ENCODE results near the gene AHRR. TPM values are rescaled to one million over a fixed set of nuclear protein-coding genes. Genes with fewer than 3 reads are reported as not detected.

The AHRR gene
- total RNA-seq, 2 experiments from 2014 or later, result 2.2 to 3.4 TPM

- BruUV-seq (replicated peaks), result no TSS peak
- no peak for DNase-seq (ENCODE audit: low spot score)
- Histone ChIP-seq H3K36me3 (ENCODE audit: insufficient read depth, low read length) (no peaks in the 10 kb centered on the region), H3K27ac (ENCODE audit: low read depth, low read length, poor library complexity, severe bottlenecking) (no peak overlapping the region), H2AFZ (ENCODE audit: low read length) (no peak overlapping the region), H3K79me2 (ENCODE audit: insufficient read depth, low read depth, low read length) (no peaks in the 10 kb centered on the region), H3K4me3 (ENCODE audit: low read depth, low read length, poor library complexity, severe bottlenecking) (no peak overlapping the region), H3K4me2 (ENCODE audit: low read length) (no peak overlapping the region), H4K20me1 (ENCODE audit: insufficient read depth, low read length) (no peaks in the 10 kb centered on the region), H3K9me2 (ENCODE audit: insufficient read depth, low read length) (no peaks in the 10 kb centered on the region), H3K9me3 (ENCODE audit: low read length) (no peaks in the 10 kb centered on the region), H3K4me1 (ENCODE audit: insufficient read depth, low read length, poor library complexity, severe bottlenecking) (no peaks in the 10 kb centered on the region)
- ChIA-PET POLR2A (interaction anchor here (0.6 kb wide), 1 partner anchor 9 kb away, joined by 3 read pairs; no protein-coding TSS in a partner anchor), CTCF (ENCODE audit: unreplicated experiment) (no interaction called here)
- intact Hi-C loops (cut with micrococcal nuclease; ENCODE audit: unreplicated experiment), result no loop called here
- no peak for TF ChIP-seq EZH2phosphoT487 (IDR thresholded peaks at IDR 0.05; ENCODE audit: borderline replicate concordance, low read depth, low read length)
- TF ChIP-seq, protein P1, sequence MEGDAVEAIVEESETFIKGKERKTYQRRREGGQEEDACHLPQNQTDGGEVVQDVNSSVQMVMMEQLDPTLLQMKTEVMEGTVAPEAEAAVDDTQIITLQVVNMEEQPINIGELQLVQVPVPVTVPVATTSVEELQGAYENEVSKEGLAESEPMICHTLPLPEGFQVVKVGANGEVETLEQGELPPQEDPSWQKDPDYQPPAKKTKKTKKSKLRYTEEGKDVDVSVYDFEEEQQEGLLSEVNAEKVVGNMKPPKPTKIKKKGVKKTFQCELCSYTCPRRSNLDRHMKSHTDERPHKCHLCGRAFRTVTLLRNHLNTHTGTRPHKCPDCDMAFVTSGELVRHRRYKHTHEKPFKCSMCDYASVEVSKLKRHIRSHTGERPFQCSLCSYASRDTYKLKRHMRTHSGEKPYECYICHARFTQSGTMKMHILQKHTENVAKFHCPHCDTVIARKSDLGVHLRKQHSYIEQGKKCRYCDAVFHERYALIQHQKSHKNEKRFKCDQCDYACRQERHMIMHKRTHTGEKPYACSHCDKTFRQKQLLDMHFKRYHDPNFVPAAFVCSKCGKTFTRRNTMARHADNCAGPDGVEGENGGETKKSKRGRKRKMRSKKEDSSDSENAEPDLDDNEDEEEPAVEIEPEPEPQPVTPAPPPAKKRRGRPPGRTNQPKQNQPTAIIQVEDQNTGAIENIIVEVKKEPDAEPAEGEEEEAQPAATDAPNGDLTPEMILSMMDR (conservative IDR thresholded peaks at IDR 0.05; ENCODE audit: low read length), result no peak
These were observed 33.3 kb downstream of the AHRR start for GRCh38 chr5:354581-355378.

- Histone ChIP-seq H2AFZ (ENCODE audit: low read length) (no peak overlapping the region), H4K20me1 (ENCODE audit: insufficient read depth, low read length) (no peaks in the 10 kb centered on the region), H3K9me2 (ENCODE audit: insufficient read depth, low read length) (no peaks in the 10 kb centered on the region), H3K36me3 (ENCODE audit: insufficient read depth, low read length) (no peaks in the 10 kb centered on the region), H3K4me3 (ENCODE audit: low read depth, low read length, poor library complexity, severe bottlenecking) (no peak overlapping the region), H3K79me2 (ENCODE audit: insufficient read depth, low read depth, low read length) (no peaks in the 10 kb centered on the region), H3K4me2 (ENCODE audit: low read length) (no peak overlapping the region), H3K4me1 (ENCODE audit: insufficient read depth, low read length, poor library complexity, severe bottlenecking) (no peaks in the 10 kb centered on the region), H3K9me3 (ENCODE audit: low read length) (no peaks in the 10 kb centered on the region), H3K27ac (ENCODE audit: low read depth, low read length, poor library complexity, severe bottlenecking) (no peak overlapping the region)
- intact Hi-C loops (cut with micrococcal nuclease; ENCODE audit: unreplicated experiment), result no loop called here
- CTCF ChIA-PET (ENCODE audit: unreplicated experiment), result no interaction called here
- TF ChIP-seq EZH2phosphoT487 (IDR thresholded peaks at IDR 0.05; ENCODE audit: borderline replicate concordance, low read depth, low read length), result no peak
- TF ChIP-seq, protein P1 (conservative IDR thresholded peaks at IDR 0.05; ENCODE audit: low read length), result no peak
- BruUV-seq (replicated peaks), result no TSS peak
- POLR2A ChIA-PET, result no interaction called here
- DNase-seq (ENCODE audit: low spot score), result no peak
These were observed 33.9 kb downstream of the AHRR start for GRCh38 chr5:355379-355935.

DNA sequence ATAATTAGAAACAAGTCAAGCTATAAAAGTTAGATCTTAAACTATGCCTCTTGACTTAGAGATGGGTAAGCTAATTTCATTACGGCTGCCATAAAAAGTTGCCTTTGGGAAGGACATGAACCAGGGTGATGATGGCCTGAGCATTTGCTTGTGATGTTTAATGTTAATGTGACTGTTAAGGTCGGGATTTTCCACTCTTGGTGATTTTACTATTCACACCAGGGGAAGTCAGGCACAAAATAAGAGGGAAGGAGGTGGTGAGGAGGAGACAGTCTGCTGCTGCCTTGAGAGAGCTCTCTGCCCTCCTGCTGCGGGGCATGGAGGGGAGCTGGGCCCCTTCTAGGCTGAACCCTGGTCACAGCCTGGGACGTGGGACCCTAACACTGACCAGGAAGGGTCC is 34.4 kb downstream of the AHRR start:
- intact Hi-C loops (cut with micrococcal nuclease; ENCODE audit: unreplicated experiment), result no loop called here
- DNase-seq (ENCODE audit: low spot score), result no peak
- Histone ChIP-seq H3K4me2 (ENCODE audit: low read length) (no peak overlapping the region), H2AFZ (ENCODE audit: low read length) (no peak overlapping the region), H3K27ac (ENCODE audit: low read depth, low read length, poor library complexity, severe bottlenecking) (no peak overlapping the region), H4K20me1 (ENCODE audit: insufficient read depth, low read length) (no peaks in the 10 kb centered on the region), H3K9me2 (ENCODE audit: insufficient read depth, low read length) (no peaks in the 10 kb centered on the region), H3K4me3 (ENCODE audit: low read depth, low read length, poor library complexity, severe bottlenecking) (no peak overlapping the region), H3K9me3 (ENCODE audit: low read length) (no peaks in the 10 kb centered on the region), H3K4me1 (ENCODE audit: insufficient read depth, low read length, poor library complexity, severe bottlenecking) (no peaks in the 10 kb centered on the region), H3K36me3 (ENCODE audit: insufficient read depth, low read length) (no peaks in the 10 kb centered on the region), H3K79me2 (ENCODE audit: insufficient read depth, low read depth, low read length) (no peaks in the 10 kb centered on the region)
- ChIA-PET CTCF (ENCODE audit: unreplicated experiment) (no interaction called here), POLR2A (no interaction called here)
- no TSS peak for BruUV-seq (replicated peaks)
- no peak for TF ChIP-seq EZH2phosphoT487 (IDR thresholded peaks at IDR 0.05; ENCODE audit: borderline replicate concordance, low read depth, low read length)
- TF ChIP-seq, protein P1 (conservative IDR thresholded peaks at IDR 0.05; ENCODE audit: low read length), result no peak

Data from OCI-LY7 (cell line).